Stimulated activated CD8-positive, alpha-beta memory T cell treated with anti-CD3 and anti-CD28 coated beads, Interleukin-4, amount 100 ng/mL, for 4 hours (primary cell): ENCODE results near the gene PLA2G12B.
"Not testable (repeated sequence)": the region's sequence is repeated elsewhere in the genome, so short reads cannot be mapped to it uniquely, and the experiment has no call there.

ENCODE experiments used
- DNase-seq, 2 donors: peaks; one replicate each; pipeline ENCODE4 v3.0.0-alpha.2; 2020; ENCODE audit warnings: low read depth in 2 of 2, low spot score in 1 of 2

PLA2G12B gene, protein sequence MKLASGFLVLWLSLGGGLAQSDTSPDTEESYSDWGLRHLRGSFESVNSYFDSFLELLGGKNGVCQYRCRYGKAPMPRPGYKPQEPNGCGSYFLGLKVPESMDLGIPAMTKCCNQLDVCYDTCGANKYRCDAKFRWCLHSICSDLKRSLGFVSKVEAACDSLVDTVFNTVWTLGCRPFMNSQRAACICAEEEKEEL

DNA sequence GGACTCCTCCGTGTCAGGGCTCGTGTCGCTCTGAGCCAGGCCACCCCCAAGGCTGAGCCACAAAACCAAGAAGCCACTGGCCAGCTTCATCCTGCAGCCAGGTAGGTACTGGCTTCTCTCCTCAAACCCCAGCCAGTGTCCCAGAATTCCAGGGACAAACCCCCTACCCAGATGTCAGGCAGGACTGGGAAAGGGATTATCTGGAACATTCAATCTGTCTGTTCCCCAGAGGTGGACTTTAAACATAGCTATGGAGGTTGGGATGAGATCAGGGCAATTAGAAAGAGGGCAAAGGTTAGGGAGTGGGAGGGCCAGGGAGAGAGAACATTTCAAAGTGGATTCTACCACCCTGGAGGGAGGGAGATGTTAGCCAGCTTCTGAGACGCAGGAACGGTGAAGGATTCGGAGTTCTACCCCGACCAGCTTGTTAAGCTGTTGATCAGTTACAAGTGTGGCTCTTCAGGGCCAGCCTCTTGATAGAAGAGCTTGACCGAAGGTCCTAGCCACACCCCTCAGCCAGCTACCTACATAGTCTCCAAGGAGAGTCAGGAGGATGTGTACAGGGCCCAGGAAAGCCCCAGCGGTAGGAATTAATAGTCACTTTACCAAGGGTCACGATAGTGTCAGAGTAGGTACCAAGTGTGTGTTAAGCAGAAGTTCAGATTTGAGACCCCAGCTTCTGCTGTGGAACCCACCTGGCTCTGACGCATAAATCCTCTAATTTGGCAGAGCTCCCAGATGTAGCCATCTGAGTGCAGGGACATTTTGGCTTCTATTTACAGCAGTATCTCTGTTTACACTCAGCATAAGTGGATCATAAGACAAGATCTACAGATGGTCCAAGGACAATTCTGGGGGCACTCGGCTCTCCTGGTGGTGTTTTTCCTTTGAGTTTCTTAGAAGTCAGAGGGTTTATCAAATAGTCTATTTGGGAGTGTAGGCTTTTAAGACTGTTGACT is at the start of gene PLA2G12B:
Gene PLA2G12B, minus strand, starts transcription at position 211 of the 959 bp plus-strand sequence. Its CDS starts 121 bp downstream, at position 90.
- DNase-seq: no peak

DNA sequence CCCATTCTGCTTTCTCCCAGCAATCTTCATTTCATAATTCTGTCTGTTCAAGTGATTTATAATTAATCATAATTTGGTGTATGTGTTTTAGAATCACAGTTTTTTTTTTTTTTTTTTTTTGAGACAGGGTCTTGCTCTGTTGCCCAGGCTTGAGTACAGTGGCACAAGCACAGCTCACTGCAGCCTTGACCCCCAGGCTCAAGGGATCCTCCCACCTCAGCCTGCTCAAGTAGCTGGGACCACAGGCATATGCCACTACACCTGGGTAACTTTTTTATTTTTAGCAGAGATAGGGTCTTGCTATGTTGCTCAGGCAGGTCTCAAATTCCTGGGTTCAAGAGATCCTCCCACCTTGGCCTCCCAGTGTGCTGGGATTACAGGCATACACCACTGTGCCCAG is 49.2 kb upstream of the PLA2G12B start:
- DNase-seq: no peak

DNA sequence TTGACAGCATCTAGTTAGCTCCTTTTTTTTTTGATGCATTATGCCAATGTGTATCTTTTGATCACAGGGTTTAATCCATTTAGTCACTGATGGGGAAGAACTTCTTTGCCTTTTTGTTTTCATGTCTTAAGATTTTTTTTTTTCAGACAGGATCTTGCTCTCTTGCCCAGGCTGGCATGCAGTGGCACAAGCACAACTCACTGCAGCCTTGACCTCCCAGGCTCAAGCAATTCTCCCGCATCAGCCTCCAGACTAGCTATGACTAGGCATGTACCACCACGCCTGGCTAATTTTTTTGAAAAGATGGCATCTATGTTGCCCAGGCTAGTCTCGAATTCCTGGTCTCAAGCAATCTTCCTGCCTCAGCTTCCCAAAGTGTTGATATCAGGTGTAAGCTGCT is 46.4 kb upstream of the PLA2G12B start:
- no peak for DNase-seq

DNA sequence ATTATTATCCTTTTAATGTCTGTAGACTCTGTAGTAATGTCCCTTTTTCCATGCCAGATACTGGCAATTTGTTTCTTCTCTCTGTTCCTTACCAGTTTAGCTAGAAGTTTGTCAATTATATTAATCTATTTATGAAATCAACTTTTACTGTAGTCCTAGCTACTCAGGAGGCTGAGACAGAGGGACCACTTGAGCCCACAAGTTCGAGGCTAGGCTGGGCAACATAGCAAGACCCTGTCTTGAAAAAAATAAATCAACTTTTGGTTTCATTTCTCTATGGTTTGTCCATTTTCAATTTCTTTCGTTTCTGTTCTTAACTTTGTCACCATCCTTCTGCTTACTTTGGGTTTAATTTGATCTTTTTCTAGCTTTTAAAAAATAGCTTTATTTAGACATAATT is 42.5 kb upstream of the PLA2G12B start:
- DNase-seq: no peak

DNA sequence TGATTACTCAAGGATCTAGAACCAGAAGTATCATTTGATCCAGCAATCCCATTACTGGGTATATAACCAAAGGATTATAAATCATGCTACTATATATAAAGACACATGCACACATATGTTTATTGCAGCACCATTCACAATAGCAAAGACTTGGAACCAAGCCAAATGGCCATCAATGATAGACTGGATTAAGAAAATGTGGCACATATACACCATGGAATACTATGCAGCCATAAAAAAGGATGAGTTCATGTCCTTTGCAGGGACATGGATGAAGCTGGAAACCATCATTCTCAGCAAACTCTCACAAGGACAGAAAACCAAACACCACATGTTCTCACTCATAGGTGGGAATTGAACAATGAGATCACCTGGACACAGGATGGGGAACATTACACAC is 40.9 kb upstream of the PLA2G12B start:
- not testable (repeated sequence) for DNase-seq

DNA sequence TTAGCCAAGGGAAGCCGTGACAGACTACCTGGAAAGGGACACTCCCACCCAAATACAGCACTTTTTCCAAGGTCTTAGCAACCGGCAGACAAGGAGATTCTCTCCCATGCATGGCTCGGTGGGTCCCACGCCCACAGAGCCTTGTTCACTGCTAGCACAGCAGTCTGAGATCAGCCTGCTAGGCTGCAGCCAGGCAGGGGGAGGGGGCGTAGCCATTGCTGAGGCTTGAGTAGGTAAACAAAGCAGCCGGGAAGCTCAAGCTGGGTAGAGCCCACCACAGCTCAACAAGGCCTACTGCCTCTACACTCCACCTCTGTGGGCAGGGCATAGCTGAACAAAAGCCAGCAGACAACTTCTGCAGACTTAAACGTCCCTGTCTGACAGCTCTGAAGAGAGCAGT is 35.2 kb upstream of the PLA2G12B start:
- DNase-seq: not testable (repeated sequence)

DNA sequence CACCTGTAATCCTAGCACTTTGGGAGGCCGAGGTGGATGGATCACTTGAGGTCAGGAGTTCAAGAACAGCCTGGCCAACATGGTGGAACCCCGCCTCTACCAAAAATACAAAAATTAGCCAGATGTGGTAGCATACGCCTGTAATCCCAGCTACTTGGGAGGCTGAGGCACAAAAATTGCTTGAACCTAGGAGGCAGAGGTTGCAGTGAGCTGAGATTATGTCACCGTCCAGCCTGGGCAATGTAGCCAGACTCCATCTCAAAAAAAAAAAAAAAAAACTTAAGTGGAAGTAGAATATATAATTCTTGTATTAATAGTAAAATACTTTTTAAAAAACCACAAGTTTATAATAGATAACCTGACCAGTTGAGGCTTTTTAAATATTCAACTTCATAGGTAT is 30.0 kb upstream of the PLA2G12B start:
- DNase-seq: not testable (repeated sequence)

DNA sequence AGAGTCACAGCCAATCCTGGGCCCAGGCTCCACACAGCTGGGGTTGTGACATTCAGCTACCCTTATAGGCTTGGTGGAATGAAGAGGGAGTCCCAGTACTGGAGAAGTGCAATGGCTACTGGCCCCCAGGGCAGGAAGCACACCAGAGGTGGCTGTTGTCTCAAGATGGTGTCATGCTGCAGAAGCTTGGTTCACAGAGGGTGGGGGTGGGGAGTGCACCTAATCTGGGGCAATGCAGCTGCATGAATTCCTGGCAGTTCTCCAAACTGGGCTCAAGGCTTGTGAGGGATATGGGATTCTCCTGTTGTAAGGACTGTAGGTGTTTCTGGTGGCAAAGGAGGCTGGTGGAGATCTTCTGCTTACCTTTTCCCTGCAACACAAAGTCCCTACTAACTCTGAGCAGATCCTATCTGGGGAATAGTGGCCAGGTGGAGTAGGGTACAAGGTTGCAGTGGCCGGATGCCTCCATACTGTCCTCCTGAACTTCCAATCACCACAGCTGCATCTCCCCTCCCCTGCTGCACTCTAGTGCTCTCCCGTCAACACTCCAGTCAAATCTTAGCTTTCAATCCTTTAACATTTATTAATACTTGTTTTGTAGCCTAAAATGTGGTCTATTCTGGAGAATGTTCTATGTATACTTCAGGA is 27.4 kb upstream of the PLA2G12B start:
- DNase-seq: no peak

DNA sequence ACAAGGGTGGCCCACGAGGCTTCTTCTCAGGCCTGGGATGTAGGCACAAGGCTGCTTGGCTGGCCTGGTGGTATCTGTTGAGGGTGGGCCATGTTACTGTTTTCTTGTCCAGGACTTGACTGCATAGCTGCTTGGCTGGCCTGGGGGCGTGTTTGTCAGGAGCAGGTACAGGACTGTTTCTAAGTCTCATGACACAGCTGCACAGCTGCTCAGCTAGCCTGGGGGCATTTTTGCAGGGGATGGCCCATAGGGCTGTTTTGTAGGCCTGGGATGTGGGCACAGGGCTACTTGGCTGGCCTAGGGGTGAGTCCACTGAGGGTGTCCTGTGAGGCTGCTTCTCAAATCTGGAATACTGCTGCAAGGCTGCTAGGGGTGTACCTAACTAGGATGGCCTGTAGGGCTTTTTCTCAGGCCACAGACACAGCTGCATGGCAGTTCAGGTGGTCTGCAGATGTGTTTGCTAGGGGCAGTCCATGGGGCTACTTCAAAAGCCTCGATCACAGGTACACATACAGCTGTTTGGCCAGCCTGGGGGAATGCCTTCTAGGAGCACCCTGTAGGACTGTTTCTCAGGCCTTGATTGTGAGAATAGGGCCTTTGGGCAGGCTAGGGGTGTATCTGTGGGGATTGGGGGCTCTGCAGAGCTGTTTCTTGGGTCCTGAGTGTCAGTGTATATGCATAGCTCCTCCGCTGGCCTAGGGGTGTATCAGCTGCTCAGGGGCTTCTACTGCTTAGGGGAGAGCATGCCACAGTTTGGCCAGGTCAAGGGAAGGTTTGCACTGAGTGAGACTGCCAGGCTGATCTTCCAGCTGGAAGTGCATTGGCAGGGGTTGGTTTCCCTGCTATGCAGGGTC is 26.6 kb upstream of the PLA2G12B start:
- DNase-seq: no peak

DNA sequence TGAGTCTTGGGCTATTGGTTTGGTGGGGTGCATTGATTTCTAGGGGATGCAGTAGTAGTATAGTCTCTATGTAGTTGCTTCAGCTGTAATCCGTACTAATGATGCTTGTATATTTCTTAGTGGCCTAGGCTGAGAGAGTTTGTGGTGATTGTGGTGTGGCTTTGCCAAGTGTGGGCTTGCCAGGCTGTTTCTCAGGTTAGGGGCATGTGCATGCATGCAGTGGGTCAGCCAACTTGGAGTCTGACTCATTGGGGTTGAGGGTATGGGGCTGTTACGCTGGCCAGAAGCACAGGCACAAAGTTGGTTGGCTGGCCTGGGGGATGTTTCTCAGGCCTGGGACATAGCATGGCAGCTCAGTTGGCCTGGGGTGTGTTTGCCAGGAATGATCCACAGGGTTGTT is 25.7 kb upstream of the PLA2G12B start:
- no peak for DNase-seq

DNA sequence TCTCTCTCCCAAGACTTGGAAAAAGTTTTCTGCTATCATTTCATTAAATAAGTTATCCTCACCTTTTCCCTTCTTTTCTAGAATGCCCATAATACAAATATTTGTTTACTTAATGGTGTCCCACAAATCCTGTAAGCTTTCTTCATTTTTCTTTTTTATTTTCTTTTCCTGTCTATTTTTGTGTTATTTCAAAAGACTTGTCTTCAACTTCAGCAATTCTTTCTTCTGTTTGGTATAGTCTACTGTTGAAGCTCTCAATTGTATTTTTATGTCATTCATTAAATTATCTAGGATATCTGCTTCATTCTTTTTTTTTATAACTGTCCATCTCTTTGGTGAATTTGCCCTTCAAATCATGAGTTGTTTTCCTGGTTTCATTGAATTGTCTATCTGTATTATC is 25.1 kb upstream of the PLA2G12B start:
- no peak for DNase-seq

DNA sequence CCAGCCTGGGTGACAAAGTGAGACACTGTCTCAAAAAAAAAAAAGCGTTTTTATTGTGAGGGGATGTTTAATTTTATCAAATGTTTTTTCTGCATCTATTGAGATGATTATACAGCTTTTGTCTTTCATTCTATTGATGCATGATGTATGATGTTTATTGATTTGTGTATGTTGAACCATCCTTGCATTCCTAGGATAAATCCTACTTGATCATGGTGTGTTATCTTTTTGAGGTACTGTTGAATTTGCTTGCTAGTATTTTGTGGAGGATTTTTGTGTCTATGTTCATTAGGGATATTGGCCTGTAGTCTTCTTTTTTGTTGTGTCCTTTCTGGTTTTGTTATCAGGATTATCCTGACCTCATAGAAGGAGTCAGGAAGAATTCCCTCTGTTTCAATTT is 22.3 kb upstream of the PLA2G12B start:
- no peak for DNase-seq

DNA sequence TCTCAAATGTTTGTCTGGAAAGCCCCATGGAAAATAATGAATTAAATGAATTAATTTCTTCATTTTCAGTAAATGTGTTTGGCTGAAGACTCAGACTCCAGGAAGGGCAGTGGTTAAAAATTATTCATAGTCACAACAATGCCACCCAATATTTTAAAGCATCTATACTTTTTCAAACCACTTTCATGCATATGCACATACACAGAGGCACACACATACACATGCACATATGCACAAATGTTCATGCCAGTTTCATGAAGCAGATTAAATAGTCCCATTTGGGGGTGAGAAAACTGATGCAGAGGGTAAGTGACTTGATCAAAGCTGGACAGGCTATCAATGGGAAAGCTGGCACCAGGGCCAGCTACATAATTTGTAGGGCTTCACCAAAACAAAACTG is 1.4 kb upstream of the PLA2G12B start:
- DNase-seq: no peak

DNA sequence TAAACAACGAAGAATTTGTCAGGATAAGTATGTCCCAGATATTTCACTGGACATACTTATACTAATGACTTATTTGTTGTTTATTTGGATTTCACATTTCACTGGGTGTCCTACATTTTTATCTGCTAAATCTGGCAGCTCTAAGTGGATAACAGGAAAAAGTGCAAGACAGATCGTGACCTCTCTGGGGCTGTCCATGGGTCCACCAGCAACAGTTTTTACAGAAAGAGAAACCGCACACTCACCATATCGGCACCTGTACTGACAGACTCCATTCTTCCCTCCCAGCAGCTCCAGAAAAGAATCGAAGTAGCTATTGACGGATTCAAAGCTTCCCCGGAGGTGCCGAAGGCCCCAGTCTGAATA is 393 bp downstream of the PLA2G12B start:
- no peak for DNase-seq

DNA sequence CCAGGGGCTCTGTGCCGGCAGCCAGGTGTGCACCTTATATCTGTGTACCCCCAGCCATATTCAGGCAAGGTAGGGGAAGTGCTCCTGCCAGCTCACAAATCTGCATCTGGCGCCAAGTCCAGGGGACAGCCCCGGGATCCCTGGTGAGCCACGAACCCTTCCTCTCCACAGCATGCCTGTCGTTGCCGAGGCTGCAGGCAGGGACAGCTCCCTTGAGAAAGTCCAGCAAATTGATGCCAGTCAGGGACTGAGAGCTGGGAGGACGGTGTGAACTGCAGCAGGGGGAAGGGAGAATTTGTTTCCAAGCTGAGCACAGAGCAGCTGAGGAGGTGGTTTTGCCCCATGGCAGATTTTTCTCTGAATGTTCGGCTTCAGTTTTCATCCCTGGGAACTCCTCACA is 919 bp downstream of the PLA2G12B start:
- no peak for DNase-seq

DNA sequence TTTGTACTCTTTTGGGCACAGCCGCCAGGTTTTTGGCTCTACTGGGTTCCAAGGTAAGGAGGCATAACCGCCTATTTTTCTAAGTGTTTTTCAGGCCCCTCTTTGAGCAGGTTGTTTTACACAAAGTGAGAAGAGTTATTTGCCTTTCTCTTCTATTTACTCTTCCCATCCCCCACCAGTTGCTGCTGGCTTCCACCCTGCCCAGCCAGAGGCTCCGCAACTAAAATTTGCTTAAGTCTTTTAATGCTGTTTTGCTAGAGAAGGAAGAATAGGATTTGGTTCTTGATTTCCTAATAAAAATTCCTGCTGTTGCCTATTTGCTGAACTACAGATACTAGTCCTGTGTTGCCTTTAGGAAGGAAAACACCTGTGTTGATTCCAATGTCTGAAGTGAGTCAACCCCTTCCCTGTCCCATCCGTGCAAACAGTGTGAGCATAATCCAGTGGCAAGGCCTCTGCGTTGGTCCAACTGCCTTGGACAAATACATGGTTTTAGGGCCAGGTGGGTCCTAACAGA is 1.9 kb downstream of the PLA2G12B start:
- no peak for DNase-seq

DNA sequence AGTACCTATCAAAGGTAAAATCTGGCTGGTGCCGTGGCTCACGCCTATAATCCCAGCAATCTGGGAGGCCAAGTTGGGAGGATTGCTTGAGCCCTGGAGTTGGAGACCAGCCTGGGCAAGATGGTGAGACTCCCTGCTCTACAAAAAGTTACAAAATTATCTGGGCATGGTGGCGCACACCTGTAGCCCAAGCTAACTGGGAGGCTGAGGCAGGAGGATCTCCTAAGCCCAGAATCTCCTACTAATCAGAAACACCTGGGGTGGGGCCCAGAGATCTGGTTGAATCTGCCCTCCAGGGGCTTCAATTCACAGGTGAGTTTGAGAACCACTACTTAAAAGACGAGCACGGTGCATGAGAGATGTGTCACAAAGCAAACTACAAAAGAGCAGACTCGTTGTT is 2.4 kb downstream of the PLA2G12B start:
- no peak for DNase-seq

DNA sequence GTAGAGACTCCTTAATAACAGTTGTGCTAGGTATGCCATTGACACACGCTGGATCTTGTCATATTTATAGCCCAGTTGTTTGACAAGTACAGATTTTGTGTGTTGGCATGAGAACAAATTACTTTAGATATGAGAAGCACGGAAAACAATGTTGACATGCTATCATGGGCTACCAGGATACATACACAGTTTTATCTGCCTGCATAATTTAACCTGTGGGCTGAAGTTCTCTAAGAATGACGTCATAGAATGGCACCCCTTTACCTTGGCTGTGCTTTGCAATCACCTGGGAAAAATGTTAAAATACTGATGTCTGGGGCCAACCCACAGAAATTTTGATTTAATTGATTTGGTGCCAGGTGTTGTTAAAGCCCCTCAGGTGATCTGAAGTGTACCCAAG is 2.8 kb downstream of the PLA2G12B start:
- no peak for DNase-seq

DNA sequence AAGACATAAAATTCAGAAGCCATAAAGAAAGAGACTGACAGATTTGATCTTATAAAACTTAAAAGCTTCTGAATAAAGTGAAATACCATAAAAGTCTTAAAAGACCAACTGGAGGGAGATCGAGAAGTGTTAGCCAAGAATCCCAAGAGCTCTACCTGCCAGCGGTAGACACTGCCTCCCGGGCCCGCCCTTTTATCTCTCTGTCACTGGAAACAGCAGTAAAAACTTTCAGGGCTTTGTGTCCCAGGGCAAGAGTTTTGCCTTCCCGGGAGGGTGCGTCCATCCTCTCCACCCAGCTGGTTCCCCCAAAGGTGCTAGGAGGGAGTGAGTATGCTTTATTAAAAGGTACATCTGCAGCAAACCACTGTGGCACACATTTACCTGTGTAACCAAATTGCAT is 5.8 kb downstream of the PLA2G12B start:
- no peak for DNase-seq

DNA sequence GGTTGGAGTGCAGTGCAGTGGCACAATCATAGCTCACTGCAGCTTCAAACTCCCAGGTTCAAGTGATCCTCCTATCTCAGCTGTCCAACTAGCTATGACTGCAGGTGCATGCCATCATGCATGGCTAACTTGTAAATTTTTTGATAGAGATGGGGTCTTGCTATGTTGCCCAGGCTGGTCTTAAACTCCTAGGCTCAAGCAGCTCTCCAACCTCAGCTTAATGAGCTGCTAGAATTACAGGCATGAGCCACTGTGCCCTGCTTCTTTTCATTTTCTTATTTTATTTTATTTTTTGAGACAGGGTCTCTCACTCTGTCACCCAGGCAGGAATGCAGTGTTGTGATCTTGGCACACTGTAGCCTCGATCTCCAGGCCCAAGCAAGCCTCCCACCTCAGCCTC is 7.6 kb downstream of the PLA2G12B start:
- DNase-seq: no peak
